Measurements from ENCODE around the gene SHISA8. TPM values are rescaled to one million over a fixed set of nuclear protein-coding genes. Genes with fewer than 3 reads are reported as not detected.

Gene SHISA8
- total and polyA plus RNA-seq, 12 donors = 0.16 to 4.6 (median 1.4) TPM

DNA sequence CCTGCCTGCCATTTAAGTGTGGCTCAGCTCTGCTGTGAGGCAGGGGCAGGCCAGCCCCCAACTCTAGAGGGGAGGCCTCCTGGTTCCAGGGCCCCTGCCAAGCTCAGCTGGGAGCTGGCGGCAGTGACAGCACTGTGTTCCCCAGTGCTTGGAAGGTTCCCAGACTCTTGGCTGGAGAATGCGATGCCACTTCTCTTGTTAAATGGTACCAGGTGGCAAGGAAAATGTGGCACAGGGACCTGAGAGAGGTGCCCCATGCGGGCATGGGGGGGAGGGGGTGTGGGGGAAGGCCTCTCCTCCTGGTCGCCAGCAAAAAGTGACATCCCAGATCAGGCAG, 20.1 kb upstream of the SHISA8 start:
- Histone ChIP-seq H3K4me3 (no peak overlapping the region), H3K9me3 (no peaks in the 10 kb centered on the region), H3K27me3 (no peaks in the 10 kb centered on the region), H3K36me3 (peaks cover 0 to 12% (median 0%) of the 10 kb centered on the region in 9 donors), H3K27ac (peak overlapping the region; percentile 20 to 76 (median 60)), H3K4me1 (peaks cover 0 to 26% (median 7%) of the 10 kb centered on the region in 9 donors)
- TF ChIP-seq, protein P1, sequence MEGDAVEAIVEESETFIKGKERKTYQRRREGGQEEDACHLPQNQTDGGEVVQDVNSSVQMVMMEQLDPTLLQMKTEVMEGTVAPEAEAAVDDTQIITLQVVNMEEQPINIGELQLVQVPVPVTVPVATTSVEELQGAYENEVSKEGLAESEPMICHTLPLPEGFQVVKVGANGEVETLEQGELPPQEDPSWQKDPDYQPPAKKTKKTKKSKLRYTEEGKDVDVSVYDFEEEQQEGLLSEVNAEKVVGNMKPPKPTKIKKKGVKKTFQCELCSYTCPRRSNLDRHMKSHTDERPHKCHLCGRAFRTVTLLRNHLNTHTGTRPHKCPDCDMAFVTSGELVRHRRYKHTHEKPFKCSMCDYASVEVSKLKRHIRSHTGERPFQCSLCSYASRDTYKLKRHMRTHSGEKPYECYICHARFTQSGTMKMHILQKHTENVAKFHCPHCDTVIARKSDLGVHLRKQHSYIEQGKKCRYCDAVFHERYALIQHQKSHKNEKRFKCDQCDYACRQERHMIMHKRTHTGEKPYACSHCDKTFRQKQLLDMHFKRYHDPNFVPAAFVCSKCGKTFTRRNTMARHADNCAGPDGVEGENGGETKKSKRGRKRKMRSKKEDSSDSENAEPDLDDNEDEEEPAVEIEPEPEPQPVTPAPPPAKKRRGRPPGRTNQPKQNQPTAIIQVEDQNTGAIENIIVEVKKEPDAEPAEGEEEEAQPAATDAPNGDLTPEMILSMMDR (IDR thresholded peaks at IDR 0.05) = no peak
- 64 to 66% methylated on average over 4 of the region's 4 CpGs for WGBS, 2 donors
- DNase-seq (peak; percentile 59 to 65), ATAC-seq (peak; percentile 48 to 90 (median 74))
- intact Hi-C loops (cut with DNase I) = loop anchor here in 1 of 10 donors (2.0 kb wide), 2 partner anchors 66 to 108 kb away; no protein-coding TSS in a partner anchor

DNA sequence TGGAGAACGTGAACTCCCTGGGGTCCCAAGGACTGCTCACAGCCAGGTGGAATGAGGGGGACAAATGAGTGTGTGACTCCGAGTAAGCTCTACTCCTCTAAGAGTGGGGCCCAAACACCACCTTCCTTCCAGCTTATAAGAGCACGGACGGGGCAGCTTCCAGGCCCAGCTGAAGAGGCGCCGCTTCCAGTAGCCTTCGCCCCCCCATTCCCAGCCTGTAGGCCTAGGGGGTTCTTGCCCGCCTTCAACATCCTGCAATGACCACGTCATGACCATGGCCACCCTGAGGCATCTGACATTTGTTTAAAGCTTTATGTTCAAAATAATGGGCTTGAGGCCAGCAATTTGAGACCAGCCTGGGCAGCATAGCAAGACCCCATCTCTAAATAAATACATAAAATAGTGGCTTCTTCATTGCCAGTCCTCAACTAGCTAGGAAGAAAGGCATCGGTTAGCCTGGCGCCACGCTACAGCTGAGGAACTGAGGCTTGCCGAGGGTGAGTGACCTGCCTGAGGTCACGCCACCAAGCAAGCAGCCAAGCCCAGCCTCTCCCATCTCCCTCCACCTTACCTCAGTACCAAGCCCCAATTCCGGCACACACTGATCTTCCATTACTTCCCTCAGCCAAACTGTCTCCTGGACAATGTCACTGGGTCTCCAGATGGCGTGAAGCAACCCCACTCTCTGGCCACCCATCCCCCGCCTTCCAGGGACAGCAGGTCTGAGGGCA, 19.6 kb upstream of the SHISA8 start:
- DNase-seq (no peak), ATAC-seq (peak in 4 of 8 donors; percentile 43 to 55 (median 48))
- no peaks in the 10 kb centered on the region for H3K27me3 ChIP-seq
- intact Hi-C loops (cut with DNase I) = loop anchor here in 1 of 10 donors (2.0 kb wide), 2 partner anchors 66 to 108 kb away; no protein-coding TSS in a partner anchor
- peak overlapping the region; percentile 20 to 76 (median 60) for H3K27ac ChIP-seq
- H3K4me1 ChIP-seq = peaks cover 0 to 25% (median 7%) of the 10 kb centered on the region in 9 donors
- TF ChIP-seq, protein P1 (IDR thresholded peaks at IDR 0.05) = no peak
- peaks cover 0 to 11% (median 0%) of the 10 kb centered on the region in 9 donors for H3K36me3 ChIP-seq
- 88 to 90% methylated on average over 17 of the region's 17 CpGs for WGBS, 2 donors
- no peak overlapping the region for H3K4me3 ChIP-seq
- H3K9me3 ChIP-seq = no peaks in the 10 kb centered on the region

GRCh38 chr22:41933411-41934177, 18.7 kb upstream of the SHISA8 start:
- 84 to 87% methylated on average over 16 of the region's 16 CpGs for WGBS, 2 donors
- H3K27me3 ChIP-seq = no peaks in the 10 kb centered on the region
- intact Hi-C loops (cut with DNase I) = loop anchor here in 1 of 10 donors (2.0 kb wide), 2 partner anchors 65 to 107 kb away; no protein-coding TSS in a partner anchor
- H3K4me3 ChIP-seq = no peak overlapping the region
- H3K9me3 ChIP-seq = no peaks in the 10 kb centered on the region
- no peak for DNase-seq
- ATAC-seq = no peak
- no peak overlapping the region for H3K27ac ChIP-seq
- H3K36me3 ChIP-seq = peaks cover 0 to 3% (median 0%) of the 10 kb centered on the region in 9 donors
- TF ChIP-seq, protein P1 (IDR thresholded peaks at IDR 0.05) = no peak
- H3K4me1 ChIP-seq = peaks cover 0 to 17% (median 0%) of the 10 kb centered on the region in 9 donors

DNA sequence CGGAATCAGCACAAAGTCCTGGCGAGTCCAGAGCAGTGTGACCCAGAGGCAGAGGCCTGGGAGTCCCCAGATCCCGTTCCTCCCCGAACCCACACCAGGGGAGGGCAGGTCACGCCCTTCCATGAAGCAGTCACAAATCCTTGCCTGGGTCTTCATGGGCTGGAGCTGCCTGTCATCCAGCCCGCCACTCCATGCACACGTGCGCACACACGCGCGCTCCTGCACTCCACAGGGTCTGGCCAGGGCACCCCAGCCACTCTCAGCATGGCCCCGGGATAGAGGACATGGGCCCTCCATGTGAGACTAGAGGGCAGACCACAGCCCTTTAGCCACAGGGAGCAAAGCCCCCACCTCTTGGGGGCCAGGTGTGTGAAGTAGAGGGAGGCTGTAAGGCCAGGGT, 17.5 kb upstream of the SHISA8 start:
- WGBS, 2 donors = 96 to 97% methylated on average over 12 of the region's 12 CpGs
- H3K4me3 ChIP-seq = no peak overlapping the region
- H3K27ac ChIP-seq = no peak overlapping the region
- peaks cover 0 to 13% (median 0%) of the 10 kb centered on the region in 9 donors for H3K4me1 ChIP-seq
- DNase-seq (no peak), ATAC-seq (no peak)
- H3K27me3 ChIP-seq = peaks cover 0 to 6% (median 0%) of the 10 kb centered on the region in 7 donors
- TF ChIP-seq, protein P1 (IDR thresholded peaks at IDR 0.05) = no peak
- no peaks in the 10 kb centered on the region for H3K36me3 ChIP-seq
- no peaks in the 10 kb centered on the region for H3K9me3 ChIP-seq
- intact Hi-C loops (cut with DNase I) = no loop called here

Data from heart right ventricle (tissue), 16 donors.